ENCODE data around the gene SH3PXD2B.

Gene SH3PXD2B

GRCh38 chr5:172278356-172278755, 176.0 kb downstream of the SH3PXD2B start:
- FAIRE-seq = no peak
- no peak for DNase-seq (ENCODE audit: insufficient read length, low spot score)

GRCh38 chr5:172276214-172276613, 178.1 kb downstream of the SH3PXD2B start:
- DNase-seq (ENCODE audit: insufficient read length, low spot score) (no peak), FAIRE-seq (peak; percentile 75)
- TF ChIP-seq SPI1 (IDR thresholded peaks at IDR 0.05; ENCODE audit: low read depth, low read length) (no peak), PAX5 (IDR thresholded peaks at IDR 0.05; ENCODE audit: insufficient read depth, low read length, severe bottlenecking) (no peak), POLR2AphosphoS5 (IDR thresholded peaks at IDR 0.05; ENCODE audit: low read depth, low read length) (no peak), TAF1 (IDR thresholded peaks at IDR 0.05; ENCODE audit: low read depth, low read length) (no peak), POU2F2 (IDR thresholded peaks at IDR 0.05; ENCODE audit: low read depth, low read length) (no peak), POLR2A (IDR thresholded peaks at IDR 0.05; ENCODE audit: low read depth, low read length) (no peak)

More at GRCh38 chr5:172278356-172278755, 176.0 kb downstream of the SH3PXD2B start:
- no peak for TF ChIP-seq POLR2A (IDR thresholded peaks at IDR 0.05; ENCODE audit: low read depth, low read length)
- TF ChIP-seq TAF1 (IDR thresholded peaks at IDR 0.05; ENCODE audit: low read depth, low read length) = no peak
- no peak for TF ChIP-seq POLR2AphosphoS5 (IDR thresholded peaks at IDR 0.05; ENCODE audit: low read depth, low read length)
- TF ChIP-seq SPI1 (IDR thresholded peaks at IDR 0.05; ENCODE audit: low read depth, low read length) = no peak
- no peak for TF ChIP-seq PAX5 (IDR thresholded peaks at IDR 0.05; ENCODE audit: insufficient read depth, low read length, severe bottlenecking)
- TF ChIP-seq POU2F2 (IDR thresholded peaks at IDR 0.05; ENCODE audit: low read depth, low read length) = no peak

Measured in GM12891 (cell line).